K562 (cell line): ENCODE results near the gene MPG. TPM values are rescaled to one million over a fixed set of nuclear protein-coding genes. Genes with fewer than 3 reads are reported as not detected.

Experiments used
- ETV6 ChIP-seq, 3 experiments: fragments of 150-350 bp in 1 of 3; sonication (generic) in 1 of 3; formaldehyde crosslinking in 1 of 3; IDR thresholded peaks; 2 replicates each; pipeline versions ENCODE4 v1.6.1 to v1.8.0; 2014 to 2022; ENCODE audit warnings: borderline replicate concordance in 2 of 3, low read depth in 2 of 3, antibody characterized with exemption in 1 of 3, low read length in 1 of 3, mild to moderate bottlenecking in 1 of 3, missing genetic modification reagents in 1 of 3
- GTF2E2 ChIP-seq: fragments of 200-800 bp; sonication (Bioruptor generic); IDR thresholded peaks from 2 replicates; pipeline ENCODE4 v1.6.1; 2016; ENCODE audit warnings: missing genetic modification characterization, missing compliant biosample characterization
- NONO ChIP-seq, 2 experiments: fragments of 200-400 bp in 1 of 2; fragments of 450-650 bp in 1 of 2; formaldehyde crosslinking in 1 of 2; IDR thresholded peaks; 2 replicates each; pipeline ENCODE4 v1.6.1; 2017; ENCODE audit warnings: low read depth in 2 of 2, mild to moderate bottlenecking in 2 of 2, moderate library complexity in 2 of 2, low read length in 1 of 2
- NR1H2 ChIP-seq: sonication (generic); formaldehyde crosslinking; IDR thresholded peaks from 2 replicates; pipeline ENCODE4 v1.4.0; 2020; ENCODE audit warnings: mild to moderate bottlenecking, missing genetic modification reagents
- SIRT6 ChIP-seq: IDR thresholded peaks from one replicate; pipeline ENCODE4 v1.6.1; 2012; ENCODE audit warnings: low read depth, mild to moderate bottlenecking, control low read depth, inconsistent platforms, low read length, moderate library complexity
- SP2 ChIP-seq: IDR thresholded peaks from 2 replicates; pipeline ENCODE4 v1.6.1; 2011; ENCODE audit warnings: mild to moderate bottlenecking, low read depth, low read length, moderate library complexity; ENCODE audit not compliant: poor library complexity, severe bottlenecking; ENCODE audit errors: extremely low read depth
- ZBTB1 ChIP-seq: sonication (generic); formaldehyde crosslinking; IDR thresholded peaks from 2 replicates; pipeline ENCODE4 v1.8.1; 2023; ENCODE audit warnings: missing genetic modification reagents, low read depth, mild to moderate bottlenecking, borderline replicate concordance
- ZNF175 ChIP-seq: fragments of 200-800 bp; sonication (Bioruptor generic); IDR thresholded peaks from 2 replicates; pipeline ENCODE4 v1.6.1; 2016; ENCODE audit warnings: low read depth, mild to moderate bottlenecking, missing genetic modification characterization, missing compliant biosample characterization
- ZNF384 ChIP-seq: IDR thresholded peaks from 2 replicates; pipeline ENCODE4 v1.6.1; 2012; ENCODE audit warnings: low read depth, low read length, improper control_type of control experiment
- ZNF445 ChIP-seq: fragments of 250-450 bp; sonication (Bioruptor Pico); IDR thresholded peaks from 2 replicates; pipeline ENCODE4 v1.4.0; 2020; ENCODE audit warnings: low read depth, mild to moderate bottlenecking, moderate library complexity
- ZNF76 ChIP-seq: fragments of 250-450 bp; sonication (Bioruptor Pico); IDR thresholded peaks from 2 replicates; pipeline ENCODE4 v1.4.0; 2020; ENCODE audit warnings: mild to moderate bottlenecking, moderate library complexity, borderline replicate concordance
- polyA plus RNA-seq, 8 experiments: library from polyadenylated mRNA; depleted of rRNA in 4 of 8; stranded (reverse) in 5 of 8; unstranded in 3 of 8; fragments of >200 nt; fragmentation: Nextera tagmentation in 2 of 8; fragmentation: Illumina TruSeq in 1 of 8; extraction: Ambion mirVana in 2 of 8; extraction: Trizol in 1 of 8; gene quantifications; 2 replicates each; pipeline versions ENCODE4 v1.2.1 to v1.2.3, GENCODE V29; 2011 to 2014; ENCODE audit warnings: inconsistent platforms in 1 of 8, missing spikeins in 1 of 8
- total RNA-seq, 7 experiments: library from RNA; depleted of rRNA in 6 of 7; stranded (reverse); fragments of >200 nt in 6 of 7; fragmentation: Illumina TruSeq in 2 of 7; extraction: Trizol in 2 of 7; gene quantifications; 2 replicates each; pipeline versions ENCODE4 v1.2.1 to v1.2.3, GENCODE V29; 2011 to 2021; ENCODE audit warnings: low replicate concordance in 1 of 7
- TF ChIP-seq, protein P1 (sequence below): fragments of 250-450 bp; sonication (Bioruptor Pico); IDR thresholded peaks from 2 replicates; pipeline ENCODE4 v1.8.0; 2021; ENCODE audit warnings: moderate library complexity, mild to moderate bottlenecking, inconsistent platforms
- TF ChIP-seq, protein P2 (sequence below): fragments of 450-650 bp; formaldehyde crosslinking; IDR thresholded peaks from 2 replicates; pipeline ENCODE4 v1.4.0; 2020; ENCODE audit warnings: mild to moderate bottlenecking
- TF ChIP-seq, protein P3 (sequence below), 2 experiments: fragments of 450-650 bp in 1 of 2; sonication (generic) in 1 of 2; formaldehyde crosslinking; conservative IDR thresholded peaks; 2 replicates each; pipeline versions ENCODE4 v1.4.0 to v1.8.1; 2020 to 2022; ENCODE audit warnings: mild to moderate bottlenecking in 1 of 2, missing genetic modification reagents in 1 of 2
- TF ChIP-seq, protein P4 (sequence below): fragments of 450-650 bp; IDR thresholded peaks from 2 replicates; pipeline ENCODE4 v1.6.1; 2016; ENCODE audit warnings: borderline replicate concordance
- TF ChIP-seq, protein P5 (sequence below): sonication (generic); formaldehyde crosslinking; IDR thresholded peaks from 2 replicates; pipeline ENCODE4 v1.4.0; 2020; ENCODE audit warnings: mild to moderate bottlenecking, missing genetic modification reagents

The MPG gene
- total and polyA plus RNA-seq, 9 of the 15 experiments (the other 6 are each of a cell fraction or from before 2014, with no cell fraction given): 0.42 to 226 (median 36.2) TPM

DNA sequence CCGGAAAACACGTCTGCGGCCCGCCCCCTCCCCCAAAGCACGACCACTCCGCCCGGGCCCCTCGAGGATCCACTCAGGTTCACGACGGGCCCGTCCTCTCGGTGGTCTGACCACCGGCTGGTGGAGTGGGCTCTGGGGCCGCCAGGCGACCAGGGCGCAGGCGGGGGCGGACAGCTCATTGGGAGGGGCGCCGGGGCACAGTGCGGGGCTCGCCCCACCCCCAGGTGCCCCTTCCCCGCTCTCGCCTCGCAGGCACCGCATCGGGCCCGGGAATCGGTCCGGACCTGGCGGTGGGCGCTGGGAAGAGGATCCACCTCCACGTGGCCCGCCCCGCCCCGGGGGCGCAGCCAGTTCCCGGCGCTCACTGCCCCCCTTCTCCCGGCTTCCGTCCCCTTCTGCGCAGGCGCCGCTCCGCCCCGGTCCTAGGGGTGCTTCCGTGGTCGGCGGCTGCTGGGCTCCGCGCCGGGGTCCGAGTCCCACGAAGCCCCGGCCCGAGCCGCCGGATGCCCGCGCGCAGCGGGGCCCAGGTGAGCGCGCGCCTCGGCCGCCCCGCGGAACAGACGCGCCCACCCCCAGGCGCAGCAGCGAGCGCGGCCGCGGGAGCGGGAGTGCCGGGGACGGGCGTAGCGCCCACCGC, at the start of gene MPG (continued):
- TF ChIP-seq NR1H2 (CRISPR knock-in tag) (no peak), GTF2E2 (no peak), ZNF384 (no peak), ETV6 (IDR thresholded peaks at IDR 0.05; ENCODE audit: borderline replicate concordance in 1 of 2, low read depth in 2 of 2, low read length in 1 of 2) (no peak), ETV6 (CRISPR knock-in tag; IDR thresholded peaks at IDR 0.05; ENCODE audit: borderline replicate concordance) (no peak), ZBTB1 (CRISPR knock-in tag) (no peak), SIRT6 (no peak), ZNF445 (CRISPR knock-in tag) (no peak), NONO (IDR thresholded peaks at IDR 0.05; ENCODE audit: low read depth in 2 of 2, low read length in 1 of 2) (peak in 1 of 2 experiments; percentile 77; a peak in 2 of 4 replicates), SP2 (no peak), ZNF175 (no peak), ZNF76 (CRISPR knock-in tag) (no peak)
- TF ChIP-seq, protein P1, sequence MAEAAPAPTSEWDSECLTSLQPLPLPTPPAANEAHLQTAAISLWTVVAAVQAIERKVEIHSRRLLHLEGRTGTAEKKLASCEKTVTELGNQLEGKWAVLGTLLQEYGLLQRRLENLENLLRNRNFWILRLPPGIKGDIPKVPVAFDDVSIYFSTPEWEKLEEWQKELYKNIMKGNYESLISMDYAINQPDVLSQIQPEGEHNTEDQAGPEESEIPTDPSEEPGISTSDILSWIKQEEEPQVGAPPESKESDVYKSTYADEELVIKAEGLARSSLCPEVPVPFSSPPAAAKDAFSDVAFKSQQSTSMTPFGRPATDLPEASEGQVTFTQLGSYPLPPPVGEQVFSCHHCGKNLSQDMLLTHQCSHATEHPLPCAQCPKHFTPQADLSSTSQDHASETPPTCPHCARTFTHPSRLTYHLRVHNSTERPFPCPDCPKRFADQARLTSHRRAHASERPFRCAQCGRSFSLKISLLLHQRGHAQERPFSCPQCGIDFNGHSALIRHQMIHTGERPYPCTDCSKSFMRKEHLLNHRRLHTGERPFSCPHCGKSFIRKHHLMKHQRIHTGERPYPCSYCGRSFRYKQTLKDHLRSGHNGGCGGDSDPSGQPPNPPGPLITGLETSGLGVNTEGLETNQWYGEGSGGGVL (CRISPR knock-in tag): no peak
- TF ChIP-seq, protein P2, sequence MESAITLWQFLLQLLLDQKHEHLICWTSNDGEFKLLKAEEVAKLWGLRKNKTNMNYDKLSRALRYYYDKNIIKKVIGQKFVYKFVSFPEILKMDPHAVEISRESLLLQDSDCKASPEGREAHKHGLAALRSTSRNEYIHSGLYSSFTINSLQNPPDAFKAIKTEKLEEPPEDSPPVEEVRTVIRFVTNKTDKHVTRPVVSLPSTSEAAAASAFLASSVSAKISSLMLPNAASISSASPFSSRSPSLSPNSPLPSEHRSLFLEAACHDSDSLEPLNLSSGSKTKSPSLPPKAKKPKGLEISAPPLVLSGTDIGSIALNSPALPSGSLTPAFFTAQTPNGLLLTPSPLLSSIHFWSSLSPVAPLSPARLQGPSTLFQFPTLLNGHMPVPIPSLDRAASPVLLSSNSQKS: no peak
- TF ChIP-seq, protein P3, sequence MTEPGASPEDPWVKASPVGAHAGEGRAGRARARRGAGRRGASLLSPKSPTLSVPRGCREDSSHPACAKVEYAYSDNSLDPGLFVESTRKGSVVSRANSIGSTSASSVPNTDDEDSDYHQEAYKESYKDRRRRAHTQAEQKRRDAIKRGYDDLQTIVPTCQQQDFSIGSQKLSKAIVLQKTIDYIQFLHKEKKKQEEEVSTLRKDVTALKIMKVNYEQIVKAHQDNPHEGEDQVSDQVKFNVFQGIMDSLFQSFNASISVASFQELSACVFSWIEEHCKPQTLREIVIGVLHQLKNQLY (CRISPR knock-in tag; conservative IDR thresholded peaks at IDR 0.05): no peak
- TF ChIP-seq, protein P4, sequence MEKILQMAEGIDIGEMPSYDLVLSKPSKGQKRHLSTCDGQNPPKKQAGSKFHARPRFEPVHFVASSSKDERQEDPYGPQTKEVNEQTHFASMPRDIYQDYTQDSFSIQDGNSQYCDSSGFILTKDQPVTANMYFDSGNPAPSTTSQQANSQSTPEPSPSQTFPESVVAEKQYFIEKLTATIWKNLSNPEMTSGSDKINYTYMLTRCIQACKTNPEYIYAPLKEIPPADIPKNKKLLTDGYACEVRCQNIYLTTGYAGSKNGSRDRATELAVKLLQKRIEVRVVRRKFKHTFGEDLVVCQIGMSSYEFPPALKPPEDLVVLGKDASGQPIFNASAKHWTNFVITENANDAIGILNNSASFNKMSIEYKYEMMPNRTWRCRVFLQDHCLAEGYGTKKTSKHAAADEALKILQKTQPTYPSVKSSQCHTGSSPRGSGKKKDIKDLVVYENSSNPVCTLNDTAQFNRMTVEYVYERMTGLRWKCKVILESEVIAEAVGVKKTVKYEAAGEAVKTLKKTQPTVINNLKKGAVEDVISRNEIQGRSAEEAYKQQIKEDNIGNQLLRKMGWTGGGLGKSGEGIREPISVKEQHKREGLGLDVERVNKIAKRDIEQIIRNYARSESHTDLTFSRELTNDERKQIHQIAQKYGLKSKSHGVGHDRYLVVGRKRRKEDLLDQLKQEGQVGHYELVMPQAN: peak; percentile 85
- TF ChIP-seq, protein P5, sequence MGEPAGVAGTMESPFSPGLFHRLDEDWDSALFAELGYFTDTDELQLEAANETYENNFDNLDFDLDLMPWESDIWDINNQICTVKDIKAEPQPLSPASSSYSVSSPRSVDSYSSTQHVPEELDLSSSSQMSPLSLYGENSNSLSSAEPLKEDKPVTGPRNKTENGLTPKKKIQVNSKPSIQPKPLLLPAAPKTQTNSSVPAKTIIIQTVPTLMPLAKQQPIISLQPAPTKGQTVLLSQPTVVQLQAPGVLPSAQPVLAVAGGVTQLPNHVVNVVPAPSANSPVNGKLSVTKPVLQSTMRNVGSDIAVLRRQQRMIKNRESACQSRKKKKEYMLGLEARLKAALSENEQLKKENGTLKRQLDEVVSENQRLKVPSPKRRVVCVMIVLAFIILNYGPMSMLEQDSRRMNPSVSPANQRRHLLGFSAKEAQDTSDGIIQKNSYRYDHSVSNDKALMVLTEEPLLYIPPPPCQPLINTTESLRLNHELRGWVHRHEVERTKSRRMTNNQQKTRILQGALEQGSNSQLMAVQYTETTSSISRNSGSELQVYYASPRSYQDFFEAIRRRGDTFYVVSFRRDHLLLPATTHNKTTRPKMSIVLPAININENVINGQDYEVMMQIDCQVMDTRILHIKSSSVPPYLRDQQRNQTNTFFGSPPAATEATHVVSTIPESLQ: no peak
